GM21423 (cell line): ENCODE data around the gene SCYGR2.

Source experiments
- ATAC-seq: cut with Tn5 transposase; IDR thresholded peaks from one replicate; pipeline ENCODE4 v1.9.1; 2021; ENCODE audit warnings: mild to moderate bottlenecking, moderate library complexity; ENCODE audit not compliant: unreplicated experiment

SCYGR2 gene

DNA sequence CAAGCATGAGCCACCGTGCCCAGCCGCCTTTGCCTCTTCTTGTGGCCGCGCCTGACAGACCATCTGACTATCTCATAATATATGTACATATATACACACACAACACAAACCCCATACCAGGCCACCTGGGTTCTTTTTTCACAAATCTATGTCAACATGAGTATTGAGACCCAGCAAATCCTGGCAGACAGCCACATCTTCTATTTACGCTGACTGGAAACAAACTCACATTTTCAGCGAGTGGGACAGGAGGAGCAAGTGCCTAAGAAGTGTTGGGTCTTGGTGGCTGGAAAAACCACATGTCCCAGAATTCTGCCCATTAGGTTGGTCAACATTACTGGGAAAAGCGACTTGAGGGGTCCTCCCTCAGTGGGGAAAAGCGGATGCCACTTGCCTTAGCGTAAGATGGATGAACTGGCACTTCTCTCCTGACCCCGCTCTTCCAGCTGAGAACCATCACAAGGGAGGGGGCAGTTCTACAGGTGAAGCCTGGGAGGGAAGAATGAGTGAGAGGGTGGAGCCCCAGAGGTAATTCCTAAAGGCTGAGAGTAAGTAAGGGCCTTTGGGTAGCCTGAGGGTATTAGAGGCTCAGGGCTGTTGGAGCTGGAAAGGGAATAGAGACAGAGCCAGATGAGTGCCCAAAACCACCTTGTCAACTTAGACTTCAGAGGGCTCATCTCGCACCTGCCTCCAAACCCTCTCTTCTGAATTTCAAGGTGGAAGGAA, 14.0 kb downstream of the SCYGR2 start:
- no peak for ATAC-seq

GRCh38 chr2:227613272-227613660, 14.6 kb downstream of the SCYGR2 start:
- ATAC-seq = no peak

- no peak for ATAC-seq
Observed at GRCh38 chr2:227614246-227614645, 15.6 kb downstream of the SCYGR2 start.

GRCh38 chr2:227614740-227615139, 16.0 kb downstream of the SCYGR2 start, which contains the start of gene SCYGR3:
TSS of gene SCYGR3 (minus strand) at chr2:227614840. CDS start at chr2:227614840, 0 bp downstream.
- ATAC-seq = no peak

GRCh38 chr2:227615181-227615580, 16.5 kb downstream of the SCYGR2 start:
- ATAC-seq = no peak

DNA sequence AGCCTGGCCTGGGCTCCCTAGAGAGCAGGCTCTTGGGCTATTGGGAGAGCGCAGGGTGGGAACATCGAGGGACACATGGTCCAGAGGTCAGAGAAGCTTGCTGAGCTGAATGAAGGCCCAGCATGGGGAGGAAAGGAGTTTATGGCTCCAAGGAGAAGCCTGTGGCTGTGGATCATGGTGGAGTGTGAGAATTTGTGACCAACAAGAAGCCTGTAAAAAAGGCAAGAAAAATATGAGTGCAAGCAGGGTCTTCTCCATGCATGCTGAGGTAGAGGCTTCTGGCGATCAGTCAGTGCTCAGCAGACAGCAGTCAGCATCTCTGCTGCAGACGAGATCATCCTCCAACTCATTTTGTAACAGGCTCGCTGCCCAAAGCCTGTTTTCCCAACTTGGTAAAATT, 17.2 kb downstream of the SCYGR2 start:
- ATAC-seq = no peak

GRCh38 chr2:227616631-227617030, 17.9 kb downstream of the SCYGR2 start:
- no peak for ATAC-seq

DNA sequence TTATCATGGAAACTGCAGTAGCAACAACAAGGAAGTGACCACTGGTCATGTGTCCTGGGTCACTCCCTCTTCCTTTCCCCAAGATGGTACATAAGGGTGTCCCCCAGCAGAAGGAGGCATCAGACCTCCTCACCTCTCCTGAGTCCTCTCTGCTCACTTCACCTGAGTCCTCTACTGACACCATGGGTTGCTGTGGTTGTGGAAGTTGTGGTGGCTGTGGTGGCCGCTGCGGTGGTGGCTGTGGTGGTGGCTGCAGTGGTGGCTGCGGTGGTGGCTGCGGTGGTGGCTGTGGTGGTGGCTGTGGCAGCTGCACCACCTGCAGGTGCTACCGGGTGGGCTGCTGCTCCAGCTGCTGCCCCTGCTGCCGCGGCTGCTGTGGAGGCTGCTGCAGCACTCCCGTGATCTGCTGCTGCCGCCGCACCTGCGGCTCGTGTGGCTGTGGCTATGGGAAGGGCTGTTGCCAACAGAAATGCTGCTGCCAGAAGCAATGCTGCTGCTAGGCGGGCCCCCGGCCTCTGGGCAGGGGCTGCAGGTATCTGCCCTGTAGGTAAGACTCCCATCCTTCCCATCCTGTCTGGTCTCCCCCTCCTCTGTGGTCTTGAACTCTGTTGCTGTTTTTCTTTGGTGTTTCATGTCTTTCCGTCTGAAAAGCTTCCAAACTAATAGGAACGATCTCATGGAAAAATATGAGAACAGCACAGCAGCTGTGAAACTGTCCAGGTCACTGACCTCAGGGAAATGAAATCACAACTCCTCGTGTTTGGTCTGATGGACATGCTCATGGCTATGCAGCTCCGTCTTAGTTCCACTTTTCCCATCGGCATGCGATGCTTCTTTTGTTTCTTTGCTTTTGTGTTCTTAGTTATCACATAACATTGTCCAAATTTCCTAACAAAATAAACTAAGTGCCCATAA, 18.9 kb downstream of the SCYGR2 start, which contains the start of gene SCYGR4:
Gene SCYGR4 (plus strand): TSS at position 183 of the 915 bp plus-strand sequence. CDS start 0 bp downstream, at position 183.
- ATAC-seq = no peak

DNA sequence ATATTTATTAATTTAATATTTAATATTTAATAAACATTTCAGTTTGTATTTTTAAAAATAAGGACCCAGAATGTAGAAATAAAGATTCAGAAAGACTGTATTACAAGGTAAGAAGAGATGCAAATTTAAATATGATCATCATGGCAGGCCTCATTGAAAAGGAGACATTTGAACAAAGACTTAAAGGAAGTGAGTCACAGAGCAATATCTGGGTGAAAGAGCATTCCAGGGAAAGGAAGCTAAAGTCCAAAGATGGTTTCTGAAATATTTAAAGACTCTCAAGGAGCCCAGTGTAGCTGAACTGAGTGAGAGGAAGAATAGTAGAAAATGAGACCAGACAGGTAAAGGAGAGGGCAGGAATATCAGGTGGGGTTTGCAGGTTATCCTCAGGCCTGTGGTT, 24.5 kb downstream of the SCYGR2 start:
- ATAC-seq = no peak

- no peak for ATAC-seq
Observed at GRCh38 chr2:227625420-227625819, 26.7 kb downstream of the SCYGR2 start.

DNA sequence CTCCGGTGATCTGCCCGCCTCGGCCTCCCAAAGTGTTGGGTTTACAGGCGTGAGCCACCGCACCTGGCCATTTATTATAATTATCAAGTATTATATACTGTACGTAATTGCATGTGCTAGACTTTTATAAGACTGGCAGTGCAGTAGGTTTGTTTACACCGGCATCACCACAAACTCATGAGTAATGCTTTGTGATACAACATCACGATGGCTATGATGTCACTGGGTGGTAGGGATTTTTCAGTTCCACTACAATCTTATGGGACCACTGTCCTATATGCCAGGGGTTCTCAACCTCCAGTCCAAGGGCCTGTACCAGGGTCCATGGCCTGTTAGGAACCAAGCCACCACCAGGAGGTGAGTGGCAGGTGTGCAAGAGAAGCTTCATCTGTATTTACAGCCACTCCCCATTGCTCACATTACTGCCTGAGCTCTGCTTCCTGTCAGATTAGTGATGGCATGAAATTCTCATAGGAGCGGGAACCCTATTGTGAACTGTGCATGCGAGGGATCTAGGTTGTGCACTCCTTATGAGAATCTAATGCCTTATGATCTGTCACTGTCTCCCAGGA, 28.0 kb downstream of the SCYGR2 start:
- ATAC-seq = no peak

- peak; percentile 69 for ATAC-seq
Observed at GRCh38 chr2:227627769-227628168, 29.1 kb downstream of the SCYGR2 start.

DNA sequence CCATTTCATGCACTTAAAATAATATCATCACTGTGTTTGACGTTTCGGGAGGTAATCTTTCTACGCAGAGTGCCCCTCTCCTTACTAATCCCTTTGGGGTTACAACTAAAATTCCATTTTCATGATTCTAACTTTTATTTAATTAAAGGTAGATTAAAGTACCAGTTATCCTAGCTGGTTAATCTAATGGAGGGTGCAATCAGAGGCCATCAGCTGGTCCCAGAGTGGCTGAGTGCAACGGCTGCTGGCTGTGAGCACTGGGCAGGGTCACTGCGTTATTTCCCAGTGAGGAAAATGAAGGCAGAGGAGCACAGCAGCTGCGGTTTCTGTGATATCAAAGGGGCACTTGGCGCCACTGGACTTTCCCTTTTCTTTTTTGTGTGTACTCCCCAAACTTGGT, 30.7 kb downstream of the SCYGR2 start:
- no peak for ATAC-seq

DNA sequence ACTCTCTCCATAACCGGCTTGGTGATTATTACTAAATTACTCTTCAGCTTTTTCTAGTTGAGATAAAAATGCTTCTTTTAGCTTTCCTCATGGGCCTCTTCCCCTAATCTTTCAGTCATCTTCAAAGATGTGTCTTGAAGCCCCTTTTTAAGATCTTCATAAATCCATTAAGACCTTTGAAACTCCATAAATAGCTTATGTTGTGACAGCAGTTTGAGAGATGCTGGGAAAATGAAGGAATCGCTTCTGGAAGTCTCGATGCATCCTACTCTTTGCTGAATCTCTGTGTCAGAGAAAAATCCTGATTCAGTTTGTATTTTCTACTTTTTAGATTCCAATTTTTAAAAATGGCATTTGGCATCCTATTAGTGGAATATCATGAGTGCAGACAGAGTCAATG, 31.6 kb downstream of the SCYGR2 start:
- no peak for ATAC-seq

- ATAC-seq = no peak
Observed at GRCh38 chr2:227632827-227633226, 34.1 kb downstream of the SCYGR2 start.

DNA sequence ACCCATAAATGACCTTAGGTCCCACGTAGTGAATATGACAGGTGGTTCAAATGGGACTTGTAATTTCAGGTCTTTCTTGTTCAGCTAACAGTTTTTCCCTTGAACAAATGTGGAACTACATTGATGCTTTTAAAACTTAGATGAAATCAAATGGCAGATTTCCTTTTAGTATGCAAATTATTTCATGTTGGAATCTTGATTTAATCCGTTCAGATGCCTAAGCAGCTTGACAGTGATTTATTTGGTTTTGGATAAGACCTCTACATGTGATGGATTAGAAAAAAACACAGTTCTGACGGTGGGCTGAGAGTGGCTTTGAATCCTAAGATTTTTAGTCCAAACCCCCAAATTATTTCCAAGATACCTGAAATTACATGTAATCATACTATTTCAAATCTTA, 35.5 kb downstream of the SCYGR2 start:
- no peak for ATAC-seq

- ATAC-seq = no peak
Observed at GRCh38 chr2:227642656-227643055, 44.0 kb downstream of the SCYGR2 start.

- no peak for ATAC-seq
Observed at GRCh38 chr2:227643990-227644551, 45.4 kb downstream of the SCYGR2 start.
